Thyroid gland (tissue), 4 donors: ENCODE results near the gene FNIP1.

Source experiments
- POLR2A ChIP-seq, 2 donors: fragments of 450-650 bp; IDR thresholded peaks; one replicate each; pipeline ENCODE4 v1.6.1; 2017; ENCODE audit warnings: antibody characterized with exemption in 2 of 2, mild to moderate bottlenecking in 2 of 2, moderate library complexity in 1 of 2
- TF ChIP-seq, protein P1 (sequence below), 6 experiments: fragments of 200-600 bp in 3 of 6; fragments of 450-650 bp in 3 of 6; sonication (generic) in 3 of 6; IDR thresholded peaks; one replicate each; pipeline ENCODE4 v1.5.1; 2016 to 2019; ENCODE audit warnings: antibody characterized with exemption in 6 of 6, mild to moderate bottlenecking in 2 of 6, inconsistent platforms in 1 of 6, moderate library complexity in 1 of 6

- TF ChIP-seq, protein P1, sequence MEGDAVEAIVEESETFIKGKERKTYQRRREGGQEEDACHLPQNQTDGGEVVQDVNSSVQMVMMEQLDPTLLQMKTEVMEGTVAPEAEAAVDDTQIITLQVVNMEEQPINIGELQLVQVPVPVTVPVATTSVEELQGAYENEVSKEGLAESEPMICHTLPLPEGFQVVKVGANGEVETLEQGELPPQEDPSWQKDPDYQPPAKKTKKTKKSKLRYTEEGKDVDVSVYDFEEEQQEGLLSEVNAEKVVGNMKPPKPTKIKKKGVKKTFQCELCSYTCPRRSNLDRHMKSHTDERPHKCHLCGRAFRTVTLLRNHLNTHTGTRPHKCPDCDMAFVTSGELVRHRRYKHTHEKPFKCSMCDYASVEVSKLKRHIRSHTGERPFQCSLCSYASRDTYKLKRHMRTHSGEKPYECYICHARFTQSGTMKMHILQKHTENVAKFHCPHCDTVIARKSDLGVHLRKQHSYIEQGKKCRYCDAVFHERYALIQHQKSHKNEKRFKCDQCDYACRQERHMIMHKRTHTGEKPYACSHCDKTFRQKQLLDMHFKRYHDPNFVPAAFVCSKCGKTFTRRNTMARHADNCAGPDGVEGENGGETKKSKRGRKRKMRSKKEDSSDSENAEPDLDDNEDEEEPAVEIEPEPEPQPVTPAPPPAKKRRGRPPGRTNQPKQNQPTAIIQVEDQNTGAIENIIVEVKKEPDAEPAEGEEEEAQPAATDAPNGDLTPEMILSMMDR (IDR thresholded peaks at IDR 0.05) = no peak
- no peak for TF ChIP-seq POLR2A (IDR thresholded peaks at IDR 0.05)
Measured at GRCh38 chr5:131609774-131610173, 187.0 kb downstream of the FNIP1 start.
